NB4 (cell line): ENCODE data around the gene SLC27A6.
A peak's percentile ranks its signal among the peaks of the same experiment; 100 is the strongest.

ENCODE experiments used
- POLR2A ChIP-seq: IDR thresholded peaks from 2 replicates; pipeline ENCODE4 v1.6.1; 2011; ENCODE audit warnings: mild to moderate bottlenecking; ENCODE audit not compliant: insufficient read length; ENCODE audit errors: extremely low read depth
- TF ChIP-seq, protein P1 (sequence below): IDR thresholded peaks from one replicate; pipeline ENCODE4 v1.5.1; 2012; ENCODE audit warnings: low read depth, low read length
- TF ChIP-seq, protein P2 (sequence below): IDR thresholded peaks from 2 replicates; pipeline ENCODE4 v1.6.1; 2011; ENCODE audit warnings: low read depth, low read length

DNA sequence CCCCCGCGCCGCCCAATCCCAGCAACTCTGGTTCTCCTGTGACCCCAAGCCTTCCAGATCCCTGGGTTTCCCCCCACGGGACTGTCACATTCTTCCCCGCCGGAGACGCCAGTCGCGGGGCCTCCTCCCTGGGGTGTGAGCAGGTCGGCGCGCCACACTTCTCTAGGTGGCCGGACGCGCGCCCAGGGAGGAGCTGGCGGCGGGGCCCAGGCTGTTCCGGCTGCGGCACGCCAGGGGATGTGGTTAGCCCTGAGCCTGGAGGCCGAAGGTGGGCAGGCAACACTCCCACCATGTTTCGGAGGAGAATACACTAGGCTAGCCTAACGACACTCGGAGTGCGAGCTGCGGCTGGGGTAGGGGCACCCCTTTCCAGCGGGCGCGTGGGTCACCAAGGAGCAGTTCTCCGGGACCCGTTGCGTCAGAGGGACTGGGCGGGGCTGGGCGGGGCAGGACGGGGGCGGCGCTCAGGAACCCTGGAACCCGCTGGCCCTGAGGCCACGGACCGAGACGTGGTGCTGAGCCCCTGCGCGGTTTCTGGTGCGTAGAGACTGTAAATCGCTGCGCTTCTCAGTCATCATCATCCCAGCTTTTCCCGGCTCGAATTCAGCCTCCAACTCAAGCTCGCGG lies at the start of gene SLC27A6:
- TF ChIP-seq, protein P1, sequence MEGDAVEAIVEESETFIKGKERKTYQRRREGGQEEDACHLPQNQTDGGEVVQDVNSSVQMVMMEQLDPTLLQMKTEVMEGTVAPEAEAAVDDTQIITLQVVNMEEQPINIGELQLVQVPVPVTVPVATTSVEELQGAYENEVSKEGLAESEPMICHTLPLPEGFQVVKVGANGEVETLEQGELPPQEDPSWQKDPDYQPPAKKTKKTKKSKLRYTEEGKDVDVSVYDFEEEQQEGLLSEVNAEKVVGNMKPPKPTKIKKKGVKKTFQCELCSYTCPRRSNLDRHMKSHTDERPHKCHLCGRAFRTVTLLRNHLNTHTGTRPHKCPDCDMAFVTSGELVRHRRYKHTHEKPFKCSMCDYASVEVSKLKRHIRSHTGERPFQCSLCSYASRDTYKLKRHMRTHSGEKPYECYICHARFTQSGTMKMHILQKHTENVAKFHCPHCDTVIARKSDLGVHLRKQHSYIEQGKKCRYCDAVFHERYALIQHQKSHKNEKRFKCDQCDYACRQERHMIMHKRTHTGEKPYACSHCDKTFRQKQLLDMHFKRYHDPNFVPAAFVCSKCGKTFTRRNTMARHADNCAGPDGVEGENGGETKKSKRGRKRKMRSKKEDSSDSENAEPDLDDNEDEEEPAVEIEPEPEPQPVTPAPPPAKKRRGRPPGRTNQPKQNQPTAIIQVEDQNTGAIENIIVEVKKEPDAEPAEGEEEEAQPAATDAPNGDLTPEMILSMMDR = no peak
- TF ChIP-seq, protein P2, sequence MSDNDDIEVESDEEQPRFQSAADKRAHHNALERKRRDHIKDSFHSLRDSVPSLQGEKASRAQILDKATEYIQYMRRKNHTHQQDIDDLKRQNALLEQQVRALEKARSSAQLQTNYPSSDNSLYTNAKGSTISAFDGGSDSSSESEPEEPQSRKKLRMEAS = peak; percentile 41; the same call in 1 of the 2 replicates
- TF ChIP-seq POLR2A = no peak
